Effector memory CD8-positive, alpha-beta T cell (primary cell): ENCODE results near the gene AP3D1.
A peak's percentile ranks its signal among the peaks of the same experiment; 100 is the strongest.

Experiments
- ATAC-seq: fragments of 150-1000 bp; cut with Tn5 transposase; replicated peaks from 2 replicates; pipeline ENCODE4 v1.10.0; 2021; ENCODE audit warnings: mild to moderate bottlenecking, moderate library complexity
- DNase-seq, 3 experiments: peaks; one replicate each; pipeline ENCODE4 v3.0.0; 2021
- H3K27ac Mint-ChIP-seq, 2 donors: one replicate each; pipeline ENCODE4 v1.8.0; 2022; ENCODE audit warnings: mild to moderate bottlenecking in 2 of 2, mixed read lengths in 2 of 2, moderate library complexity in 2 of 2
- H3K27me3 Mint-ChIP-seq, 2 donors: one replicate each; pipeline ENCODE4 v1.8.0; 2022; ENCODE audit warnings: mixed read lengths in 2 of 2
- H3K36me3 Mint-ChIP-seq: one replicate; pipeline ENCODE4 v1.8.0; 2022; ENCODE audit warnings: mild to moderate bottlenecking, moderate library complexity, mixed read lengths; ENCODE audit not compliant: insufficient read depth
- H3K4me1 Mint-ChIP-seq, 2 donors: one replicate each; pipeline ENCODE4 v1.8.0; 2022; ENCODE audit warnings: low read depth in 2 of 2, mixed read lengths in 2 of 2
- H3K4me3 Mint-ChIP-seq, 2 donors: one replicate each; pipeline ENCODE4 v1.8.0; 2022; ENCODE audit warnings: mild to moderate bottlenecking in 2 of 2, mixed read lengths in 2 of 2, moderate library complexity in 2 of 2
- H3K9me3 Mint-ChIP-seq, 2 donors: one replicate each; pipeline ENCODE4 v1.8.0; 2022; ENCODE audit warnings: mixed read lengths in 2 of 2

Gene AP3D1

DNA sequence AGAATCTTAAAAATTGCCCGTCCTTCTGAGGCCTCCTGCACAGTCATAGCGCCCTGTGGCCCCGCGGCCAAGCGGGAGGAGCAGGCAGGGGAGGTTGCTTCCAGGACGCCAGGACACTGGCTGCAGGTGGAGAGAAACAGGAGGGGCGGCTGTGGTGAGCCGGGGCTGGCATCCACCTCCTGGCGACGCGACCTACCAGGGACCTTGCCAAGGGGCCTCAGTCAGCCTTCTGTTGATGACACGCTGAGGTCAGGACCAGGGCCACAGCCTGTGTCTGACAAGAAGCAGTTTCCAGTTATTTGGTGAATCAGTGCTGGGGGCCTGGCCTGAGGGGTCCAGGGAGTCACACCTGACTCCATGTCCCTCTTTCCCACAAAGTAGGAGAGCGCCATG is 87.0 kb downstream of the AP3D1 start:
- Mint-ChIP-seq H3K4me1 (peaks cover 13 to 22% of the 10 kb centered on the region in 2 donors), H3K9me3 (no peaks in the 10 kb centered on the region), H3K27me3 (no peaks in the 10 kb centered on the region), H3K4me3 (no peak overlapping the region), H3K36me3 (peaks cover 35% of the 10 kb centered on the region), H3K27ac (peak overlapping the region in 1 of 2 donors; percentile 67)
- ATAC-seq (no peak), DNase-seq (no peak)

DNA sequence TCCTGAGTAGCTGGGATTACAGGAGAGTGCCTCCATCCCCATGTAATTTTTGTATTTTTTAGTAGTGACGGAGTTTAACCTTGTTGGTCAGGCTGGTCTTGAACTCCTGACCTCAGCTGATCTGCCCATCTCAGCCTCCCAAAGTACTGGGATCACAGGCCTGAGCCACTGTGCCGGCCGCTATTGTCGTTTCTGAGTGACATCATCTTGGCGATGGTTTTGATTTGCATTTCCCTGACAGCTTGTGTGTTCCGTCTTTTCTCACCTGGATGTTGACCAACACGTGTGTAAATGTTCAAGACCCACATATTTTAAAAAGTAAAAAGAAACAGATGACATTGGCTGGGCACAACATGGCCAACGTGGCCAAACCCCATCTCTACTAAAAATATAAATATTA is 87.5 kb downstream of the AP3D1 start:
- Mint-ChIP-seq H3K27ac (peak overlapping the region in 1 of 2 donors; percentile 67), H3K36me3 (peaks cover 29% of the 10 kb centered on the region), H3K9me3 (no peaks in the 10 kb centered on the region), H3K4me1 (peaks cover 13 to 22% of the 10 kb centered on the region in 2 donors), H3K27me3 (no peaks in the 10 kb centered on the region), H3K4me3 (peak overlapping the region in 1 of 2 donors; percentile 92)
- DNase-seq (no peak), ATAC-seq (no peak)

DNA sequence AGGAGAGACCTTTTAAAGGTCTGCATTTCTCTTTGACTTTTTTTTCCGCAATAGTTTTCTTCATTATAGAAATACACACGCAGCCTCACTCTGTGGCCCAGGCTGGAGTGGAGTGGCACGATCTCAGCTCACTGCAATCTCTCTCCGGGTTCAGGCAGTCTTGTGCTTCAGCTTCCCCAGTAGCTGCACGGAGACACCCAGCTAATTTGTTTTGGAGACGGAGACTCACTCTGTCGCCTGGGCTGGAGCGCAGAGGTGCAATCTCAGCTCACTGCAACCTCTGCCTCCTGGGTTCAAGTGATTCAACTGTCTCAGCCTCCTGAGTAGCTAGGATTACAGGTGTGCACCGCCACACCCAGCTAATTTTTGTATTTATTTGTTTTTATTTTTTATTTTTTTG is 88.6 kb downstream of the AP3D1 start:
- Mint-ChIP-seq H3K36me3 (peaks cover 22% of the 10 kb centered on the region), H3K27me3 (no peaks in the 10 kb centered on the region), H3K27ac (peak overlapping the region; percentile 97 to 98), H3K4me3 (peak overlapping the region; percentile 81 to 92), H3K9me3 (no peaks in the 10 kb centered on the region), H3K4me1 (peaks cover 18 to 21% of the 10 kb centered on the region in 2 donors)
- no peak for DNase-seq
- ATAC-seq, result no peak

DNA sequence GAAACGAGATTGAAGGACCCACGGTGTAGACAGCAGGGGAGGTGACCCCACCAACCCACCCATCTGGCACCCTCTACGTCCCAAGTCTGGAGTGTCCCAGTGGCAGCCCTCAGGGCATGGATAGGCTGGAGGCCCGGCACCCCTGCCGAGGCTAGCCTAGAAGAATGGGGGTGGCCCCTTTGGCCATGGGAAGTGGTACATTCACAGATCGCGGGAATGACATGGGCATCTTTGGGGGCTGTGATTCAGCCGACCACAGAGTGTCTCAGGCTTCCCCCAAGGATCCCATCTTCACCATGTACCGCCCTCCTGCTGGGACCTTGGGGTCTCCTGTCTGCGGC is 89.0 kb downstream of the AP3D1 start:
- peaks cover 19 to 21% of the 10 kb centered on the region in 2 donors for H3K4me1 Mint-ChIP-seq
- peaks cover 20% of the 10 kb centered on the region for H3K36me3 Mint-ChIP-seq
- ATAC-seq (no peak), DNase-seq (no peak)
- no peaks in the 10 kb centered on the region for H3K9me3 Mint-ChIP-seq
- no peaks in the 10 kb centered on the region for H3K27me3 Mint-ChIP-seq
- H3K4me3 Mint-ChIP-seq, result peak overlapping the region; percentile 81 to 92
- peak overlapping the region; percentile 97 to 98 for H3K27ac Mint-ChIP-seq

DNA sequence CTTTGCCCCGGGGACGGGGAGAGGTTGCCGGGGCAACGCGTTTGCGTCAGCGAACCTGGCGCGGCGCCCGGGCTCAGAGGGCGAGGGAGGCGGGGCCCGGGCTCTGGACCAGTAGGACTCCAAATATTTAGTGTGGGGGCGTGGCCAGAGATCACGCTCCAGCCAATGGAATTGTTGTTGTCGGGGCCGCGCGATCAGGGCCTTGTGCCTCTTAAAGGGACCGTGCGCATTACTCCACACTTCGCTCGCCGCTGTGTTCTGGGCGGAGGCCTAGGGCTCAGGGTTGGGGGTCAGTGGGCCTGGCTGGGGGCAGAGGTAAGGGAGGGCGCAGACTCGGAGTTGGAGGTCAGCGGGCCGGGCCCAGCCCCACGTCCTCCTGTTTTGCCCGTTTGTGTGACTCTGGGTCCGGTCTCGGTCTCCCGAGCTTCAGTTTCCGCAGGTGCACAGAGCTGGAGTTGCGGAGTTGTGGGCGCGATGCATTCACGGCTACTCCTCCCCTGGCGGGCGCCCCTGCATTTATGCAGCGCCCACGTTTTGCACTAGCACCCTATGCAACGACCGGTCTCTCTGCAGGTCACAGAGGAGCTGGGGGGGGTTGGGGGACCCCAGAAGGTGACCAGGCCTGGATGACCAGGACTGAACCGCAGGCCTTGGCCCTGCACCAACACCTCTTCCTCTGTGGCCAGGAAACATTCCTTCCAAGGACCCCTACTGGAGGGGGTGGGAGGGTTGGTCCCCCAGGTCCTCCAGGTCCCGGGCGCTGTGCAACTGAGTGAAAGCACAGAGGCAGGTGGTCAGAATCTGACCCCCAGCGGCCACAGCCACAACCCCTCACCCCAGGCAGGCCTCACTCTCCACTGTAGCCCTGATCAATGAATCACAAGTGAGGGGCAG is 89.6 kb downstream of the AP3D1 start:
- DNase-seq (peak; percentile 100), ATAC-seq (peak; percentile 85)
- no peaks in the 10 kb centered on the region for H3K9me3 Mint-ChIP-seq
- H3K4me1 Mint-ChIP-seq, result peaks cover 23 to 26% of the 10 kb centered on the region in 2 donors
- H3K27me3 Mint-ChIP-seq, result no peaks in the 10 kb centered on the region
- H3K36me3 Mint-ChIP-seq, result peaks cover 20% of the 10 kb centered on the region
- peak overlapping the region; percentile 97 to 98 for H3K27ac Mint-ChIP-seq
- H3K4me3 Mint-ChIP-seq, result peak overlapping the region; percentile 81 to 92

GRCh38 chr19:2060884-2061494 is 90.4 kb downstream of the AP3D1 start:
- peaks cover 19% of the 10 kb centered on the region for H3K36me3 Mint-ChIP-seq
- H3K9me3 Mint-ChIP-seq, result no peaks in the 10 kb centered on the region
- ATAC-seq (peak; percentile 68), DNase-seq (no peak)
- H3K27me3 Mint-ChIP-seq, result no peaks in the 10 kb centered on the region
- peak overlapping the region; percentile 92 to 94 for H3K4me3 Mint-ChIP-seq
- H3K4me1 Mint-ChIP-seq, result peaks cover 23 to 31% of the 10 kb centered on the region in 2 donors
- H3K27ac Mint-ChIP-seq, result peak overlapping the region; percentile 97 to 98

- DNase-seq (no peak), ATAC-seq (no peak)
- Mint-ChIP-seq H3K27me3 (no peaks in the 10 kb centered on the region), H3K36me3 (peaks cover 19% of the 10 kb centered on the region), H3K9me3 (no peaks in the 10 kb centered on the region), H3K4me3 (peak overlapping the region; percentile 92 to 94), H3K4me1 (peaks cover 28 to 31% of the 10 kb centered on the region in 2 donors), H3K27ac (peak overlapping the region; percentile 97 to 98)
Observed at GRCh38 chr19:2059422-2060201, 91.8 kb downstream of the AP3D1 start.

DNA sequence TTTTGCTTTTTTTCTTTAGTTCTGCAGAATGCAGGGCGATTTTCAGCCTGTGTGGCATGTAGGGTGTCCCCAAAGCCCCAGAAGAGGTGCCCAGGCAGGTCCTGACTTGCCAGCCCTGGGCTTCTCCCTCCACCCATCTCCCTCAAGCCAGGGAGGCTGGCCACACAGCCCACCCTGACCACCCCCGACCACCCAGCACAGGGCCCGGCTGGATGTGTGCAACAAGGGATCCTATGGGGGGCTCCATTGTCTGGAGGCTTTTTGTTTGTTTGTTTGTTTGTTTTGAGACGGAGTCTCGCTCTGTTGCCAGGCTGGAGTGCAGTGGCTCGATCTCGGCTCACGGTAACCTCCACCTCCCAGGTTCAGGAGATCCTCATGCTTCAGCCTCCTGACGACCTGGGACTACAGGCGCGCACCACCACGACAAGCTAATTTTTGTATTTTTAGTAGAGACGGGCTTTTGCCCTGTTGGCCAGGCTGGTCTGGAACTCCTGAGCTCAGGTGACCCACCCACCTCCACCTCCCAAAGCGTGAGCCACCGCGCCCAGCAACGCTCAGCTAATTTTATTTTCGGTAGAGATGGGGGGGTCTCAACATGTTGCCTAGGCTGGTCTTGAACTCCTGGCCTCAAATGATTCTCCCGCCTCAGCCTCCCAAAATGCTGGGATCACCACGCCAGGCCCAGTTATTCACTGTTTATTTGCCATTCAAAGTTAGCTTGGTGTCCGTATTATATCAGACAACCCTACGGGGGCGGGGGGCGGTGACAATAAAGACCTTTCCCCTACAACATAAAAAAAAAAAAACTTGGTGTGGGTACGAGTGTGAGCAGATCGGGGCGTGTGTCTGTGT is 92.6 kb downstream of the AP3D1 start:
- H3K4me1 Mint-ChIP-seq, result peaks cover 28 to 31% of the 10 kb centered on the region in 2 donors
- DNase-seq (no peak), ATAC-seq (no peak)
- no peaks in the 10 kb centered on the region for H3K27me3 Mint-ChIP-seq
- peak overlapping the region; percentile 15 to 71 for H3K27ac Mint-ChIP-seq
- H3K4me3 Mint-ChIP-seq, result peak overlapping the region; percentile 29 to 48
- peaks cover 22% of the 10 kb centered on the region for H3K36me3 Mint-ChIP-seq
- no peaks in the 10 kb centered on the region for H3K9me3 Mint-ChIP-seq

DNA sequence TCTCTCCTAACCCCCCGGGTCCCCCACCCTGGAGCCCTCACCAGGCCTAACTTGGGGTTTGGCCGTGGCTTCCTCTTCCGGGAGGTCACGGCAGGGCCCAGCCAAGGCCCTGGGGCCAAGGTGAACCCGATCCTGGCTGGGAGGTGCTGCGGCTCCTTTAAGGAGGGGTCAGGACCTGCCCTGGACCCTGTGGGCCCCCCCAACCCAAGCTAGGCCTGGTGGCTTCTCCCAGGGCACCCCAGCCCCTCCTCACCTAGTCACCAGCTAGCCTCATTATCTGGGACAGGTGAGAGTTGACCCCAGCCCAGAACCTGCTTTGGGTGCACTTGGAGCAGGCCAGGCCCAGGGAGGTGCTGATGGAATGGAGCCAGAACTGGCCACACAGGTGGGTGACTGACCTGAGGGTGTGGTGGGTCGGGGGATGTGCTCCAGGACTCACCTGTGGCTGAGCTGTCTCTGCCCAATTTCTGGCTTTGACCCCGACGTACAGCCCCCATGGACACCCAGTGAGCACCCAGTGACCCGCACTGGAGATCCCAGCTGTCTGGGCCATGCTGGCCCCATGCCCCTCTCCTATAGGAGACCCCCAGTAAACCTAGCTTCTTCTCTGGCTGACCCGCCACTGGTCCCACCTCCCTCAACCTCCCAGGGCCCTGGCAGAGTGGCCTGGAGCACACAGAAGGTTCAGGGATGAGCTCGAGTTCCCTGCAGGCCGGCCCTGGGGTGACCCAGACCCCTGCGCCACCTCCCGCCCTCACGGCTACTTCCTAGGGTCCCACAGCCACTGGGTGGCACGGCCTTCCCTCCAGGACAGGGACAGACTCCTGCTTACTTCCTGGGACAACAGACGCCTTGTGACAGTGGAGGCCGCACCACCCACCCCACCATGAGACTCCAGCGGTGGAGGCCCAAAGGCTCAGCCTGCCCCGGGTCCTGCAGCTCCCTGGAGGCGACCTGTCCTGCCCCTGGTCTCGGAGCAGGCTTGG is 93.6 kb downstream of the AP3D1 start:
- no peaks in the 10 kb centered on the region for H3K9me3 Mint-ChIP-seq
- peak overlapping the region; percentile 81 to 92 for H3K27ac Mint-ChIP-seq
- ATAC-seq (no peak), DNase-seq (no peak)
- peaks cover 18% of the 10 kb centered on the region for H3K36me3 Mint-ChIP-seq
- peaks cover 27 to 38% of the 10 kb centered on the region in 2 donors for H3K4me1 Mint-ChIP-seq
- H3K4me3 Mint-ChIP-seq, result peak overlapping the region; percentile 71 to 75
- no peaks in the 10 kb centered on the region for H3K27me3 Mint-ChIP-seq

GRCh38 chr19:2056837-2057192 is 94.6 kb downstream of the AP3D1 start:
- no peaks in the 10 kb centered on the region for H3K27me3 Mint-ChIP-seq
- H3K36me3 Mint-ChIP-seq, result peaks cover 23% of the 10 kb centered on the region
- H3K4me1 Mint-ChIP-seq, result peaks cover 25 to 36% of the 10 kb centered on the region in 2 donors
- ATAC-seq, result no peak
- H3K9me3 Mint-ChIP-seq, result no peaks in the 10 kb centered on the region
- no peak for DNase-seq
- peak overlapping the region; percentile 81 to 92 for H3K27ac Mint-ChIP-seq
- peak overlapping the region; percentile 71 to 75 for H3K4me3 Mint-ChIP-seq

GRCh38 chr19:2055931-2056836 is 95.2 kb downstream of the AP3D1 start:
- no peaks in the 10 kb centered on the region for H3K9me3 Mint-ChIP-seq
- DNase-seq (no peak), ATAC-seq (no peak)
- peaks cover 29 to 41% of the 10 kb centered on the region in 2 donors for H3K4me1 Mint-ChIP-seq
- H3K4me3 Mint-ChIP-seq, result peak overlapping the region; percentile 71 to 75
- no peaks in the 10 kb centered on the region for H3K27me3 Mint-ChIP-seq
- H3K36me3 Mint-ChIP-seq, result peaks cover 25% of the 10 kb centered on the region
- peak overlapping the region; percentile 81 to 96 for H3K27ac Mint-ChIP-seq
